Breast epithelium (tissue), 4 donors: Measurements from ENCODE around the gene EVA1B. TPM values are rescaled to one million over a fixed set of nuclear protein-coding genes. Genes with fewer than 3 reads are reported as not detected.

Experiments used
- DNase-seq, 2 donors: peaks; one replicate each; pipeline ENCODE4 v3.0.0-alpha.2; 2019; ENCODE audit warnings: low spot score in 2 of 2
- H3K27ac ChIP-seq, 2 donors: fragments of 200-600 bp; sonication (generic) in 1 of 2; one replicate each; pipeline ENCODE4 v1.5.1; 2016 to 2019; ENCODE audit warnings: mild to moderate bottlenecking in 1 of 2
- H3K27me3 ChIP-seq, 2 donors: fragments of 200-600 bp; sonication (generic) in 1 of 2; one replicate each; pipeline versions ENCODE4 v1.5.1 to v1.6.0; 2017 to 2019; ENCODE audit warnings: control low read depth in 1 of 2, mild to moderate bottlenecking in 1 of 2
- H3K36me3 ChIP-seq: fragments of 200-600 bp; one replicate; pipeline ENCODE4 v1.5.1; 2019
- H3K4me1 ChIP-seq, 2 donors: fragments of 200-600 bp; sonication (generic); one replicate each; pipeline ENCODE4 v1.5.1; 2016 to 2019; ENCODE audit warnings: control low read depth in 1 of 2
- H3K4me3 ChIP-seq, 3 donors: fragments of 200-600 bp; sonication (generic); 1 replicate in 2 of 3; 2 replicates in 1 of 3; pipeline ENCODE4 v1.5.1; 2016 to 2019; ENCODE audit warnings: mild to moderate bottlenecking in 3 of 3, moderate library complexity in 2 of 3
- H3K9me3 ChIP-seq, 2 donors: fragments of 200-600 bp; sonication (generic) in 1 of 2; one replicate each; pipeline ENCODE4 v1.5.1; 2016 to 2019; ENCODE audit warnings: control low read depth in 1 of 2
- CTCF ChIP-seq, 3 donors: fragments of 450-650 bp; IDR thresholded peaks; one replicate each; pipeline ENCODE4 v1.5.1; 2016 to 2017; ENCODE audit warnings: antibody characterized with exemption in 3 of 3, mild to moderate bottlenecking in 3 of 3, moderate library complexity in 3 of 3
- POLR2A ChIP-seq: fragments of 450-650 bp; IDR thresholded peaks from one replicate; pipeline ENCODE4 v1.6.1; 2016; ENCODE audit warnings: antibody characterized with exemption, mild to moderate bottlenecking, moderate library complexity
- POLR2AphosphoS5 ChIP-seq, 3 donors: sonication (generic); formaldehyde crosslinking; IDR thresholded peaks; one replicate each; pipeline ENCODE4 v1.6.1; 2017; ENCODE audit warnings: antibody characterized with exemption in 3 of 3
- intact Hi-C: fragments of 100-400 bp; cut with DNase I; formaldehyde crosslinking; loops from one replicate; pipeline ENCODE4 v1.15.1; 2023; ENCODE audit warnings: low total_unique reads
- total RNA-seq, 3 donors: library from RNA; depleted of rRNA; stranded (reverse); fragments of >200 nt; gene quantifications; one replicate each; pipeline ENCODE4 v1.1.0, GENCODE V29; 2016

EVA1B gene
- total RNA-seq, 3 donors from 2014 or later = 62.1 to 129 (median 118) TPM

DNA sequence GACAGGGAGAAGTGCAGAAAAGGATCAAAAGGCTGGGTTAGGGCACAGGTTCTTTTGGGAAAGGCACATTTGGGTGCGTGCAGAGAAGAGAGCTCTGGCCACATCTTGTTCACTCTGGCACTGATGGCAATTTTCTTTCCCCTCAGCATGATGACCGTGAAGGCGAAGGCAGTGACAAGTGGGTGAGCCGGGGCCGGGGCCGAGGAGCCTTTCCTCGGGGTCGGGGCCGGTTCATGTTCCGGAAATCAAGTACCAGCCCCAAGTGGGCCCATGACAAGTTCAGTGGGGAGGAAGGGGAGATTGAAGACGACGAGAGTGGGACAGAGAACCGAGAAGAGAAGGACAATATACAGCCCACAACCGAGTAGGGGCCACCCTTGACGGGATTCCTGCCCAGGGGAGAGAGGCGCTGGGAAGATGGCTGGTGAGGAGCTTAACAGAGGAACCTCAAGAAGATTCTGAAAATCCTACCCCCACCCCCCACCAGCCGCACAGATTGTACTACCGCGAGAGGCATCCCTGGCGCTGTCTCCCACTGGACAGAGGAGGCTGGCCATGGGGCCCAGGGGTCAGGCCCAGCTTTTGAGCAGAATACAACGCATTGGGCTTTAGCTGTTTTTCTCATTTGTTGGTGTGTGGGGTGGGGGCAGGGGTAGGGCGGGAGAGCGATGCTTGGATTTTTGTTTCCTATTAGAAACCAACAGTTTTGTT, 19.6 kb downstream of the EVA1B start:
- peak in 1 of 2 donors; percentile 16 for DNase-seq
- Histone ChIP-seq H3K27ac (no peak overlapping the region), H3K36me3 (no peaks in the 10 kb centered on the region), H3K27me3 (no peaks in the 10 kb centered on the region), H3K4me3 (no peak overlapping the region), H3K9me3 (no peaks in the 10 kb centered on the region), H3K4me1 (no peaks in the 10 kb centered on the region)
- TF ChIP-seq CTCF (IDR thresholded peaks at IDR 0.05) (no peak), POLR2AphosphoS5 (IDR thresholded peaks at IDR 0.05) (no peak), POLR2A (no peak)
- intact Hi-C loops = no loop called here

GRCh38 chr1:36303244-36303643, 20.2 kb downstream of the EVA1B start:
- no peak for DNase-seq
- intact Hi-C loops = no loop called here
- TF ChIP-seq POLR2AphosphoS5 (IDR thresholded peaks at IDR 0.05) (no peak), POLR2A (no peak), CTCF (IDR thresholded peaks at IDR 0.05) (no peak)
- Histone ChIP-seq H3K9me3 (no peaks in the 10 kb centered on the region), H3K4me3 (no peak overlapping the region), H3K4me1 (no peaks in the 10 kb centered on the region), H3K27ac (no peak overlapping the region), H3K36me3 (peaks cover 2% of the 10 kb centered on the region), H3K27me3 (no peaks in the 10 kb centered on the region)

- Histone ChIP-seq H3K36me3 (peaks cover 4% of the 10 kb centered on the region), H3K27me3 (no peaks in the 10 kb centered on the region), H3K27ac (peak overlapping the region; percentile 84 to 88), H3K9me3 (no peaks in the 10 kb centered on the region), H3K4me1 (no peaks in the 10 kb centered on the region), H3K4me3 (no peak overlapping the region)
- TF ChIP-seq POLR2A (no peak), POLR2AphosphoS5 (IDR thresholded peaks at IDR 0.05) (no peak), CTCF (IDR thresholded peaks at IDR 0.05) (no peak)
- DNase-seq = peak in 1 of 2 donors; percentile 12
- intact Hi-C loops = no loop called here
These were observed 22.2 kb downstream of the EVA1B start for GRCh38 chr1:36301220-36301619.

DNA sequence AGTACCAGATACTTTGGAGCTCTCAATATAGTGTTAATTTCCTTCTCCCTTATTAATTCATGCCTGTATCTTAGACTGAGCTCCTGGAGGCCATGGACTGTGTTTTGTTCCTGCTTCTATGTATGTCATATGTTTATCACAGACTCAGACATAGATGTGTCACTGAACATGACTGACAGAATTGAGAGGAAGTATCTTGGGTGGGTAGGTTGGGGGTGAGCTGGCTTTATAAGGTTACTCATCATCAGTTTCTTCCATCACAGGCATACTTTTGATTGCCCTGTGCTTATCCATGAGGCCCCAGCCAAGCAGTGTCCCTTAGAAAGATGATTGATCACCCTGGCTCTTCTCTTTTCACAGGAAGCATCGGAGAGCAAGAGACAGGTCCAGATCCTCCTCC, 22.9 kb downstream of the EVA1B start:
- H3K9me3 ChIP-seq = no peaks in the 10 kb centered on the region
- H3K36me3 ChIP-seq = peaks cover 4% of the 10 kb centered on the region
- H3K27me3 ChIP-seq = no peaks in the 10 kb centered on the region
- H3K27ac ChIP-seq = peak overlapping the region; percentile 84 to 88
- no peaks in the 10 kb centered on the region for H3K4me1 ChIP-seq
- peak in 1 of 2 donors; percentile 11 for DNase-seq
- intact Hi-C loops = no loop called here
- TF ChIP-seq POLR2AphosphoS5 (IDR thresholded peaks at IDR 0.05) (no peak), CTCF (IDR thresholded peaks at IDR 0.05) (no peak)
- H3K4me3 ChIP-seq = no peak overlapping the region

GRCh38 chr1:36298640-36299039, 24.8 kb downstream of the EVA1B start:
- DNase-seq = peak in 1 of 2 donors; percentile 15
- H3K27me3 ChIP-seq = no peaks in the 10 kb centered on the region
- intact Hi-C loops = no loop called here
- no peaks in the 10 kb centered on the region for H3K4me1 ChIP-seq
- peaks cover 4% of the 10 kb centered on the region for H3K36me3 ChIP-seq
- H3K4me3 ChIP-seq = no peak overlapping the region
- TF ChIP-seq POLR2AphosphoS5 (IDR thresholded peaks at IDR 0.05) = no peak
- no peak for TF ChIP-seq CTCF (IDR thresholded peaks at IDR 0.05)
- peak overlapping the region; percentile 84 to 88 for H3K27ac ChIP-seq
- no peaks in the 10 kb centered on the region for H3K9me3 ChIP-seq
